MG63 (cell line): Measurements from ENCODE around the gene SLC16A13. TPM values are rescaled to one million over a fixed set of nuclear protein-coding genes. Genes with fewer than 3 reads are reported as not detected.

Source experiments
- DNase-seq: peaks from one replicate; pipeline ENCODE4 v3.0.0-alpha.2; 2020
- H3K27me3 ChIP-seq: fragments of 250-450 bp; sonication (Bioruptor Pico); 2 replicates; pipeline ENCODE4 v1.5.1; 2020; ENCODE audit warnings: mild to moderate bottlenecking, moderate library complexity
- H3K36me3 ChIP-seq: fragments of 250-450 bp; sonication (Bioruptor Pico); 2 replicates; pipeline ENCODE4 v1.5.1; 2020; ENCODE audit warnings: mild to moderate bottlenecking, moderate library complexity
- H3K4me3 ChIP-seq: fragments of 250-450 bp; sonication (Bioruptor Pico); 2 replicates; pipeline ENCODE4 v1.5.1; 2020; ENCODE audit warnings: mild to moderate bottlenecking, moderate library complexity
- H3K9me3 ChIP-seq: fragments of 250-450 bp; sonication (Bioruptor Pico); 2 replicates; pipeline ENCODE4 v1.5.1; 2020; ENCODE audit warnings: mild to moderate bottlenecking, moderate library complexity
- total RNA-seq: library from RNA; depleted of rRNA; stranded (reverse); fragments of >200 nt; shearing (Covaris generic); gene quantifications from 2 replicates; pipeline ENCODE4 v1.2.3, GENCODE V29; 2014; ENCODE audit warnings: low replicate concordance

The SLC16A13 gene
- total RNA-seq, 1 experiment from 2014 or later, result 1.1 TPM

- DNase-seq, result no peak
- no peaks in the 10 kb centered on the region; the same call in none of the 2 replicates for H3K36me3 ChIP-seq
- H3K4me3 ChIP-seq, result no peak overlapping the region
Measured at GRCh38 chr17:7004398-7005253, 31.2 kb upstream of the SLC16A13 start.

GRCh38 chr17:7005716-7006115, 30.1 kb upstream of the SLC16A13 start:
- DNase-seq, result no peak
- H3K27me3 ChIP-seq, result no peaks in the 10 kb centered on the region
- H3K36me3 ChIP-seq, result no peaks in the 10 kb centered on the region; the same call in none of the 2 replicates
- H3K4me3 ChIP-seq, result no peak overlapping the region
- no peaks in the 10 kb centered on the region for H3K9me3 ChIP-seq

More at GRCh38 chr17:7004398-7005253, 31.2 kb upstream of the SLC16A13 start:
- H3K9me3 ChIP-seq, result no peaks in the 10 kb centered on the region
- no peaks in the 10 kb centered on the region for H3K27me3 ChIP-seq

DNA sequence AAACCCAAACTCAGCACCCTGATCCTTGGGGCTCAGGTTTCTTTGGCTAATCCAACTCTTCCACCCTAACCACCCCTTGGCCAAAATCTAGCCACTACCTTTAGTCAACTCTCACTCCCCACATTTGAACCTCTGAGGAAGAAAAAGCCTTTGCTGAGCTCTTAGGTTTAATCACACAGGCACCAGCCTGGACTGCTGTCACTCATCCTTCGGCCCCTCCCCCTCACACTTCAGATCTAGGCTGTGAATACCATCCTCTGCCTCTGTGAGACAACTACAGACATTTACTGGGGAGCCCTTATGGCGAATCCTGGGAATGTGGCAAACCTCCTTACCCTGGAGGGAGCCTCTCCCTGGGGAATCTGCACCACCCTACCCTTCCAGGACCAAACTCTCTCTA, 28.7 kb upstream of the SLC16A13 start:
- Histone ChIP-seq H3K27me3 (no peaks in the 10 kb centered on the region), H3K9me3 (no peaks in the 10 kb centered on the region), H3K36me3 (no peaks in the 10 kb centered on the region; the same call in none of the 2 replicates), H3K4me3 (no peak overlapping the region)
- DNase-seq, result no peak

- no peak overlapping the region for H3K4me3 ChIP-seq
- peaks cover 3% of the 10 kb centered on the region for H3K36me3 ChIP-seq
- no peak for DNase-seq
- no peaks in the 10 kb centered on the region for H3K9me3 ChIP-seq
- H3K27me3 ChIP-seq, result no peaks in the 10 kb centered on the region
Measured at GRCh38 chr17:7010523-7010922, 25.3 kb upstream of the SLC16A13 start.

DNA sequence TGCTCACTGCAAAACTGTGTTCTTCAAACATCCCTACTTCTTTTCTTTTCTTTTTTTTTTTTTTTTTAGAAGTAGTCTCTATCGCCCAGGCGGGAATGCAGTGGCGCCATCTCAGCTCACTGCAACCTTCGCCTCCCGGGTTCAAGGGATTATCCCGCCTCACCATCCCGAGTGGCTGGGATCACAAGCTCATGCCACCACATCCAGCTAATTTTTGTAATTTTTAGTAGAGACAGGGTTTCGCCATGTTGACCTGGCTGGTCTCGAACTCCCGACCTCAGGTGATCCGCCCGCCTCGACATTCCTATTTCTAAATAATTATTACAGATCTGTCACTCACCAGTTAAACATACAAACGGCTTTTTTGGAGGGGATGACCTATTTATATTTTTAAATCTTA, 24.4 kb upstream of the SLC16A13 start:
- no peaks in the 10 kb centered on the region for H3K9me3 ChIP-seq
- peaks cover 4% of the 10 kb centered on the region for H3K36me3 ChIP-seq
- no peak for DNase-seq
- H3K4me3 ChIP-seq, result peak overlapping the region; percentile 88
- no peaks in the 10 kb centered on the region for H3K27me3 ChIP-seq

DNA sequence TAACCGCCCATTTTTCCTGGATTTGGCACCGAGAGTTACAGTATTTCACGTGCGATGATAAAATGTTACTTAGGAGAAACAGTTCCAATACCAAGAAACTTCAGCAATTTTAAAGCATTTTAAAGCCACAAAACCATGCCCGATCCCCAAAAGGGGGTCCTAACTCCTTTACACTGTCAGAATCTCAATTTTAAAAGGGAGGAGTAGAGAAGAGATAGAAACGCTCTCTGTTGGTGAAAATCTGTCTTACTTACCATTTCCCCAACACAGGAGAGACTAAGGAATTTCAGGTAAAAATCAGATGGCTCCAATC, 23.9 kb upstream of the SLC16A13 start:
- no peak for DNase-seq
- peak overlapping the region; percentile 88 for H3K4me3 ChIP-seq
- no peaks in the 10 kb centered on the region for H3K9me3 ChIP-seq
- peaks cover 8% of the 10 kb centered on the region for H3K36me3 ChIP-seq
- H3K27me3 ChIP-seq, result no peaks in the 10 kb centered on the region

DNA sequence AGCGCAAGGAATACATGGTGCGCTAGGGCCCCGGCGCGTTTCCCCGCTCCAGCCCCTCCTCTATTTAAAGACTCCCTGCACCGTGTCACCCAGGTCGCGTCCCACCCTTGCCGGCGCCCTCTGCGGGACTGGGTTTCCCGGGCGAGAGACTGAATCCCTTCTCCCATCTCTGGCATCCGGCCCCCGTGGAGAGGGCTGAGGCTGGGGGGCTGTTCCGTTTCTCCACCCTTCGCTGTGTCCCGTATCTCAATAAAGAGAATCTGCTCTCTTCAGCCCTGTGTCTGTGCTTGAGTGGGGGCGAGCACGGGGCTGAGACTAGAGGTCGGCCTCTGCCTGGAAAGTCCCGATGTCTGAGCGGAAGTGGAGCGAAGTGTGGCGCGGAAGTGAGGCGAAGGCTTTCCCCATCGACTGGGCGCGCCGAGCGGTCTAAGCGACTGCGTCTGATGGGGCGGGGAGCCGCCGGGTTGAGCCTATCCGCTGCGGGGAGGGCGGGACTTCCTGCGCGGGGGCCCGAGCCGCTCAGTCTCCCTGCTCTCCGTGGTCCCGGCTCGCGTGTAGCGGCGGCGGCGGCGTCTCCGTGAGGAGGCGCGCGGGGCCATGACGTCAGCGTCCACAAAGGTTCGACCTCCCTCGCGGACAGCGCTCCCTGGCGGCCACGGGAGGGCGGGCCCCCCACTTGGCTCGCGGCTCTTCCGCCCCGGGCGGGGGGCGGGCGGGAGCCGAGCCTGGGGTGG, 21.4 kb upstream of the SLC16A13 start:
- Histone ChIP-seq H3K27me3 (no peaks in the 10 kb centered on the region), H3K4me3 (peak overlapping the region; percentile 88), H3K36me3 (peaks cover 16% of the 10 kb centered on the region), H3K9me3 (no peaks in the 10 kb centered on the region)
- DNase-seq, result peak; percentile 95

- Histone ChIP-seq H3K36me3 (peaks cover 16% of the 10 kb centered on the region), H3K27me3 (no peaks in the 10 kb centered on the region), H3K4me3 (peak overlapping the region; percentile 88), H3K9me3 (no peaks in the 10 kb centered on the region)
- peak; percentile 27 for DNase-seq
Measured at GRCh38 chr17:7014995-7015958, 20.5 kb upstream of the SLC16A13 start.

GRCh38 chr17:7016418-7016817, 19.4 kb upstream of the SLC16A13 start:
- no peaks in the 10 kb centered on the region for H3K9me3 ChIP-seq
- no peaks in the 10 kb centered on the region for H3K27me3 ChIP-seq
- no peak for DNase-seq
- no peak overlapping the region for H3K4me3 ChIP-seq
- peaks cover 16% of the 10 kb centered on the region for H3K36me3 ChIP-seq

- Histone ChIP-seq H3K9me3 (no peaks in the 10 kb centered on the region), H3K36me3 (peaks cover 16% of the 10 kb centered on the region), H3K27me3 (no peaks in the 10 kb centered on the region), H3K4me3 (no peak overlapping the region)
- DNase-seq, result no peak
Measured at GRCh38 chr17:7016886-7017826, 18.7 kb upstream of the SLC16A13 start.

DNA sequence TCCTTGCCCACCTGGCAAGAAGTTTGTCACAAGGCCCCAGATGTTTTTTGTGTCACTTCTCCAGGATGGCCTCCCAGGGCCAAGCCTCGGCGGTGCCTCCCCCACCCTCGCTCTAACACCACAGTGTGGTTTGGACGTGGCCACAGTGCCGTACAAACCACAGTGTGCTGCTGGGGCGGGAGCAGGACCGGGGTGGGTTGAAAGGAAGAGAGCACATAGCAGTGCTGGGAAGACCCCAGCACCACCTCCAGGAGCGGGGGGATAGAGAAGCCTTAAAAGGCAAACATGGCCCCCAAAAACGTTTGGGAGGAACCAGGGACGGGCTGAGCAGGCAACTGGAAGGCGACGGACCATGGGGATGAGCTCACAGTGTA, 18.0 kb upstream of the SLC16A13 start:
- H3K4me3 ChIP-seq, result peak overlapping the region; percentile 54

DNA sequence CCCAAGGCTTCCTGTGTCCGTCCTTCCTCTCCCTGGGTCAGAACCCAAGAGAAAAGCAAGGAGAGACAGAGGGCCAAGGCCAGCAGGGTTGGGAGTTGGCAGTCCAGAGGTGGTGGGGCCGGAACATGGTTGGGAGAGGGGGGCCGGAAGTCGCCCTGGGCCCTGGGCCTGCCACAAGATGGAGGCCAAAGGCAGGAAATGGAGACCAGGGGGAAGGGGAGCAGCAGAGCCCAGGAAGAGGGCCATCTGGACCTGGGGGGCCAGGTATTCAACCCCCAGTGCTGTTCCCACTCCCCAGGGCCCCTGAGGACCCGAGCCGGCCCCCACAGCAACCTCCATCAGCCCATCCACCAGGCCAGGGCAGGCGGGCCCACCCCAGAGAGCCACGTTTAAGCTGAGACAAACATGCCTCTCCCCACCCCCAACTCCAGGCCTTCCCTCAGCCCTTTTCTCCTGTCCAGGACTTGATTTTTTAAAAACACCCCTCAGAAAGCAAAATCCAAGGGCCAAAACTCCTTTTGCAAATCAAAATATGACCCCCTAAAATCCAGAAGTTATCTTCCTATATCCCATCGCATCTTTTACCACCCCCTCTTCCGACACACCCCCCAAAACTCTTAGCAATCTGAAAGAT, 17.4 kb upstream of the SLC16A13 start:
- Histone ChIP-seq H3K9me3 (no peaks in the 10 kb centered on the region), H3K27me3 (no peaks in the 10 kb centered on the region), H3K36me3 (peaks cover 16% of the 10 kb centered on the region), H3K4me3 (peak overlapping the region; percentile 54)
- DNase-seq, result peak; percentile 81

More for the DNA sequence above, 18.0 kb upstream of the SLC16A13 start:
- no peak for DNase-seq
- Histone ChIP-seq H3K9me3 (no peaks in the 10 kb centered on the region), H3K36me3 (peaks cover 16% of the 10 kb centered on the region), H3K27me3 (no peaks in the 10 kb centered on the region)

GRCh38 chr17:7019367-7019766, 16.4 kb upstream of the SLC16A13 start:
- DNase-seq, result no peak
- H3K9me3 ChIP-seq, result no peaks in the 10 kb centered on the region
- peak overlapping the region; percentile 54 for H3K4me3 ChIP-seq
- H3K27me3 ChIP-seq, result no peaks in the 10 kb centered on the region
- peaks cover 14% of the 10 kb centered on the region for H3K36me3 ChIP-seq

- Histone ChIP-seq H3K9me3 (no peaks in the 10 kb centered on the region), H3K27me3 (no peaks in the 10 kb centered on the region), H3K4me3 (peak overlapping the region; percentile 54), H3K36me3 (peaks cover 14% of the 10 kb centered on the region)
- peak; percentile 65 for DNase-seq
Measured at GRCh38 chr17:7019839-7020519, 15.8 kb upstream of the SLC16A13 start.
